K562 (cell line): ENCODE results near the gene SLAIN2.

ENCODE experiments used
- BCL6 ChIP-seq: fragments of 250-450 bp; sonication (Bioruptor Pico); IDR thresholded peaks from 2 replicates; pipeline ENCODE4 v1.4.0; 2020
- ELF4 ChIP-seq: fragments of 450-650 bp; formaldehyde crosslinking; IDR thresholded peaks from 2 replicates; pipeline ENCODE4 v1.4.0; 2022; ENCODE audit warnings: missing genetic modification characterization
- FOXA1 ChIP-seq: fragments of 450-650 bp; IDR thresholded peaks from 2 replicates; pipeline ENCODE4 v1.6.1; 2016; ENCODE audit warnings: mild to moderate bottlenecking, borderline replicate concordance
- GABPA ChIP-seq: fragments of 200-800 bp; sonication (Bioruptor generic); conservative IDR thresholded peaks from 2 replicates; pipeline ENCODE4 v1.6.1; 2016; ENCODE audit warnings: low read depth, missing genetic modification characterization, missing compliant biosample characterization
- POLR2A ChIP-seq: fragments of 450-650 bp; conservative IDR thresholded peaks from 2 replicates; pipeline ENCODE4 v1.6.1; 2016
- REST ChIP-seq, 2 experiments: fragments of 450-650 bp; formaldehyde crosslinking in 1 of 2; IDR thresholded peaks; 2 replicates each; pipeline versions ENCODE4 v1.4.0 to v1.6.1; 2014 to 2020; ENCODE audit warnings: mild to moderate bottlenecking in 2 of 2, borderline replicate concordance in 1 of 2, low read depth in 1 of 2
- SRF ChIP-seq, 2 experiments: fragments of 250-450, 450-650 bp in 1 of 2; sonication (Bioruptor Pico) in 1 of 2; sonication (generic) in 1 of 2; formaldehyde crosslinking; IDR thresholded peaks; 2 replicates each; pipeline versions ENCODE4 v1.5.0 to v1.5.1; 2020 to 2022; ENCODE audit warnings: mild to moderate bottlenecking in 1 of 2, missing genetic modification reagents in 1 of 2
- YY1 ChIP-seq, 3 experiments: IDR thresholded peaks; 2 replicates each; pipeline ENCODE4 v1.6.1; 2011; ENCODE audit warnings: low read length in 2 of 3, mild to moderate bottlenecking in 2 of 3, moderate library complexity in 2 of 3, borderline replicate concordance in 1 of 3, control low read depth in 1 of 3, low read depth in 1 of 3; ENCODE audit not compliant: insufficient read depth in 3 of 3, insufficient replicate concordance in 2 of 3, control insufficient read depth in 1 of 3, insufficient read length in 1 of 3; ENCODE audit errors: extremely low read depth in 1 of 3
- ZNF324 ChIP-seq: fragments of 250-450 bp; sonication (Bioruptor Pico); IDR thresholded peaks from 2 replicates; pipeline ENCODE4 v1.4.0; 2020; ENCODE audit warnings: mild to moderate bottlenecking
- ZSCAN29 ChIP-seq: fragments of 450-650 bp; IDR thresholded peaks from 2 replicates; pipeline ENCODE4 v1.6.1; 2017

- TF ChIP-seq FOXA1 (no peak), GABPA (no peak), BCL6 (no peak), ZNF324 (no peak), ELF4 (CRISPR knock-in tag) (no peak), SRF (CRISPR knock-in tag; IDR thresholded peaks at IDR 0.05) (no peak), POLR2A (no peak), ZSCAN29 (no peak), REST (IDR thresholded peaks at IDR 0.05; ENCODE audit: borderline replicate concordance) (no peak), REST (CRISPR knock-in tag; IDR thresholded peaks at IDR 0.05; ENCODE audit: low read depth) (no peak), YY1 (IDR thresholded peaks at IDR 0.05; ENCODE audit: borderline replicate concordance in 1 of 3, control insufficient read depth in 1 of 3, extremely low read depth in 1 of 3, insufficient read depth in 3 of 3, insufficient read length in 1 of 3, insufficient replicate concordance in 2 of 3, low read depth in 1 of 3, low read length in 2 of 3) (no peak)
Observed at GRCh38 chr4:48332661-48333060, 8.7 kb upstream of the SLAIN2 start.
